GM06990 (cell line): Measurements from ENCODE around the gene PITX3.

Experiments used
- DNase-seq: peaks from one replicate; pipeline ENCODE4 v3.0.0-alpha.2; 2011; ENCODE audit not compliant: insufficient read length; ENCODE audit errors: extremely low read depth
- H3K27me3 ChIP-seq: replicated peaks from 2 replicates; pipeline ENCODE4 v1.6.0; 2011; ENCODE audit warnings: low read length; ENCODE audit not compliant: control insufficient read depth, insufficient read depth
- H3K36me3 ChIP-seq: 2 replicates; pipeline ENCODE4 v1.5.1; 2011; ENCODE audit warnings: low read length; ENCODE audit not compliant: control insufficient read depth, insufficient read depth
- H3K4me3 ChIP-seq: replicated peaks from 2 replicates; pipeline ENCODE4 v1.5.1; 2011; ENCODE audit warnings: low read depth, mild to moderate bottlenecking, control low read depth, low read length
- CTCF ChIP-seq: IDR thresholded peaks from 2 replicates; pipeline ENCODE4 v1.5.1; 2011; ENCODE audit warnings: low read length, control low read depth, mild to moderate bottlenecking, inconsistent platforms; ENCODE audit not compliant: insufficient read depth, poor library complexity, severe bottlenecking

PITX3 gene

GRCh38 chr10:102185272-102185671 lies 56.0 kb downstream of the PITX3 start:
- H3K4me3 ChIP-seq: no peak overlapping the region
- no peak for DNase-seq
- TF ChIP-seq CTCF: no peak
- H3K27me3 ChIP-seq: no peaks in the 10 kb centered on the region
- no peaks in the 10 kb centered on the region for H3K36me3 ChIP-seq

GRCh38 chr10:102184606-102185005 lies 56.7 kb downstream of the PITX3 start:
- no peak for DNase-seq
- H3K36me3 ChIP-seq: no peaks in the 10 kb centered on the region
- no peak overlapping the region for H3K4me3 ChIP-seq
- H3K27me3 ChIP-seq: no peaks in the 10 kb centered on the region
- TF ChIP-seq CTCF: no peak
